HL-60 (cell line): ENCODE measurements around the gene LCE2A.
"Not testable (repeated sequence)": the region's sequence is repeated elsewhere in the genome, so short reads cannot be mapped to it uniquely, and the experiment has no call there.

Experiments used
- DNase-seq, 2 experiments: peaks; one replicate each; pipeline ENCODE4 v3.0.0-alpha.2; 2010 to 2020; ENCODE audit warnings: low read depth in 1 of 2, low spot score in 1 of 2
- H3K27ac ChIP-seq: fragments of 250-450 bp; sonication (Bioruptor Pico); replicated peaks from 2 replicates; pipeline ENCODE4 v1.5.1; 2020; ENCODE audit warnings: mild to moderate bottlenecking, moderate library complexity
- H3K27me3 ChIP-seq: fragments of 250-450 bp; sonication (Bioruptor Pico); 2 replicates; pipeline ENCODE4 v1.5.1; 2021; ENCODE audit warnings: mild to moderate bottlenecking, moderate library complexity; ENCODE audit not compliant: insufficient read depth, poor library complexity, severe bottlenecking
- H3K4me3 ChIP-seq: replicated peaks from 2 replicates; pipeline ENCODE4 v1.5.1; 2011; ENCODE audit warnings: mild to moderate bottlenecking, control low read depth, low read length; ENCODE audit not compliant: insufficient read depth
- GABPA ChIP-seq: IDR thresholded peaks from 2 replicates; pipeline ENCODE4 v1.6.1; 2012; ENCODE audit warnings: low read depth
- POLR2AphosphoS5 ChIP-seq: IDR thresholded peaks from 2 replicates; pipeline ENCODE4 v1.6.1; 2012; ENCODE audit warnings: low read depth
- SPI1 ChIP-seq: IDR thresholded peaks from 2 replicates; pipeline ENCODE4 v1.6.1; 2012; ENCODE audit warnings: low read depth, mild to moderate bottlenecking, borderline replicate concordance
- TF ChIP-seq, protein P1 (sequence below): IDR thresholded peaks from one replicate; pipeline ENCODE4 v1.5.1; 2011; ENCODE audit warnings: low read length, control low read depth, inconsistent platforms; ENCODE audit not compliant: insufficient read depth
- TF ChIP-seq, protein P2 (sequence below): IDR thresholded peaks from 2 replicates; pipeline ENCODE4 v1.6.1; 2012; ENCODE audit warnings: low read depth; ENCODE audit not compliant: insufficient replicate concordance

LCE2A gene

GRCh38 chr1:152658649-152659048 lies 39.5 kb upstream of the LCE2A start:
- no peak for DNase-seq
- Histone ChIP-seq H3K27ac (no peak overlapping the region), H3K27me3 (no peaks in the 10 kb centered on the region), H3K4me3 (no peak overlapping the region)
- TF ChIP-seq, protein P1, sequence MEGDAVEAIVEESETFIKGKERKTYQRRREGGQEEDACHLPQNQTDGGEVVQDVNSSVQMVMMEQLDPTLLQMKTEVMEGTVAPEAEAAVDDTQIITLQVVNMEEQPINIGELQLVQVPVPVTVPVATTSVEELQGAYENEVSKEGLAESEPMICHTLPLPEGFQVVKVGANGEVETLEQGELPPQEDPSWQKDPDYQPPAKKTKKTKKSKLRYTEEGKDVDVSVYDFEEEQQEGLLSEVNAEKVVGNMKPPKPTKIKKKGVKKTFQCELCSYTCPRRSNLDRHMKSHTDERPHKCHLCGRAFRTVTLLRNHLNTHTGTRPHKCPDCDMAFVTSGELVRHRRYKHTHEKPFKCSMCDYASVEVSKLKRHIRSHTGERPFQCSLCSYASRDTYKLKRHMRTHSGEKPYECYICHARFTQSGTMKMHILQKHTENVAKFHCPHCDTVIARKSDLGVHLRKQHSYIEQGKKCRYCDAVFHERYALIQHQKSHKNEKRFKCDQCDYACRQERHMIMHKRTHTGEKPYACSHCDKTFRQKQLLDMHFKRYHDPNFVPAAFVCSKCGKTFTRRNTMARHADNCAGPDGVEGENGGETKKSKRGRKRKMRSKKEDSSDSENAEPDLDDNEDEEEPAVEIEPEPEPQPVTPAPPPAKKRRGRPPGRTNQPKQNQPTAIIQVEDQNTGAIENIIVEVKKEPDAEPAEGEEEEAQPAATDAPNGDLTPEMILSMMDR: no peak
- TF ChIP-seq GABPA (no peak), POLR2AphosphoS5 (no peak), SPI1 (no peak)
- TF ChIP-seq, protein P2, sequence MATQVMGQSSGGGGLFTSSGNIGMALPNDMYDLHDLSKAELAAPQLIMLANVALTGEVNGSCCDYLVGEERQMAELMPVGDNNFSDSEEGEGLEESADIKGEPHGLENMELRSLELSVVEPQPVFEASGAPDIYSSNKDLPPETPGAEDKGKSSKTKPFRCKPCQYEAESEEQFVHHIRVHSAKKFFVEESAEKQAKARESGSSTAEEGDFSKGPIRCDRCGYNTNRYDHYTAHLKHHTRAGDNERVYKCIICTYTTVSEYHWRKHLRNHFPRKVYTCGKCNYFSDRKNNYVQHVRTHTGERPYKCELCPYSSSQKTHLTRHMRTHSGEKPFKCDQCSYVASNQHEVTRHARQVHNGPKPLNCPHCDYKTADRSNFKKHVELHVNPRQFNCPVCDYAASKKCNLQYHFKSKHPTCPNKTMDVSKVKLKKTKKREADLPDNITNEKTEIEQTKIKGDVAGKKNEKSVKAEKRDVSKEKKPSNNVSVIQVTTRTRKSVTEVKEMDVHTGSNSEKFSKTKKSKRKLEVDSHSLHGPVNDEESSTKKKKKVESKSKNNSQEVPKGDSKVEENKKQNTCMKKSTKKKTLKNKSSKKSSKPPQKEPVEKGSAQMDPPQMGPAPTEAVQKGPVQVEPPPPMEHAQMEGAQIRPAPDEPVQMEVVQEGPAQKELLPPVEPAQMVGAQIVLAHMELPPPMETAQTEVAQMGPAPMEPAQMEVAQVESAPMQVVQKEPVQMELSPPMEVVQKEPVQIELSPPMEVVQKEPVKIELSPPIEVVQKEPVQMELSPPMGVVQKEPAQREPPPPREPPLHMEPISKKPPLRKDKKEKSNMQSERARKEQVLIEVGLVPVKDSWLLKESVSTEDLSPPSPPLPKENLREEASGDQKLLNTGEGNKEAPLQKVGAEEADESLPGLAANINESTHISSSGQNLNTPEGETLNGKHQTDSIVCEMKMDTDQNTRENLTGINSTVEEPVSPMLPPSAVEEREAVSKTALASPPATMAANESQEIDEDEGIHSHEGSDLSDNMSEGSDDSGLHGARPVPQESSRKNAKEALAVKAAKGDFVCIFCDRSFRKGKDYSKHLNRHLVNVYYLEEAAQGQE: no peak

DNA sequence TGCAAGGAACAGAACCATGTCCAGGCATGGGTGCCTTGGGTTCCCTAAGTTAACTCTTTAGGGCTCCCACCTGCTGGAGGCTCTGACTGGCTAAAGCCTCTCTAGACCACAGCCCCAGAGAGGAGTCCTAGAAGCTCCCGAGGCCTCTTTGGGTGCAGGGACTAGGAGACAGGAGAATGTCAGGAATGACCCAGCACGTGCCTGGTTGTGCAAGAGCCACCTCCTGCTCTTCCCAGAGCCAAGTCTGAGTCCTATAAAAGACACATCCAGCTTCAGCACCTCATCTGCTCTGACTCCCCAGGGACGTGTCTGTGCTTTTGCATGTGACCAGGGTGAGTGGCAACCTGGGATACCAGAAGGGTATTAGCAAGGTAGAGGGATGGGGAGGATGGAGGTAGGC lies 35.0 kb upstream of the LCE2A start, which contains the start of gene LCE2D:
Gene LCE2D, plus strand, starts transcription at position 283 of the 400 bp plus-strand sequence. CDS start 726 bp downstream, outside the sequence.
- Histone ChIP-seq H3K27me3 (no peaks in the 10 kb centered on the region), H3K27ac (no peak within 1 kb of the TSS), H3K4me3 (no peak within 1 kb of the TSS)
- no peak for DNase-seq
- TF ChIP-seq GABPA: no peak
- TF ChIP-seq POLR2AphosphoS5: no peak
- TF ChIP-seq, protein P1: no peak
- TF ChIP-seq SPI1: no peak
- TF ChIP-seq, protein P2: no peak

DNA sequence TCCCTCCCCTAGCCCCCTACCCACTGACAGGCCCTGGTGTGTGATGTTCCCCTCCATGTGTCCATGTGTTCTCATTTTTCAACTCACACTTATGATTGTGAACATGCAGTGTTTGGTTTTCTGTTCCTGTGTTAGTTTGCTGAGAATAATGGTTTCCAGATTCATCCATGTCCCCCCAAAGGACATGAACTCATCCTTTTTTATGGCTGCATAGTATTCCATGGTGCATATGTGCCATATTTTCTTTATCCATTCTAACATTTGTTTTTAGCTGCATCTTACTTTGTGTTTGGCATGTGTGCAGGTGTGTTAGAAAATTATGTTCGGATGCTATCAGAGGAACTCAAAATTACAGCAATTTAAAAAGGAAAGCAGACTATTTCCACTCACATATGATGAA lies 32.0 kb upstream of the LCE2A start:
- DNase-seq, H3K4me3 ChIP-seq, H3K27ac ChIP-seq, H3K27me3 ChIP-seq: not testable (repeated sequence)

DNA sequence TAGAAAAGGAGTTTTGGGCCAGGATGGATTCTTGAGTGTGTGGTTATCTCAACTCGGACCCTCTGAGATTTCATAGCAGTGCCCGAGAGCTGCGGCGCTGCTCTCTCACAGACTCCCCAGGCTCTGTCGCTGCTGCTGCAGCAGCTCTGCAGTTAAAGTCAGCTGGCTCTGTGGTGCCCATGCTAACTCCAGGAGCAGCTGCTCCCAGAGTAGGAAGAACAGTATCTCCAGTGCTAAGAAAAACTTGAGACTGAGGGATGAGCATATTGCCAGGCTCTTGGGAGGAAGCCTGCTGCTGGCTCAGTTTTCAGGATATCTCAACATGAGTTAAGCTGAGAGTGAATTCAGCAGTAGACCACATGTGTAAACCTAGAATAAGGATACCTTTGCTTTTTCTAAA lies 30.5 kb upstream of the LCE2A start:
- no peak for DNase-seq
- H3K27ac ChIP-seq: no peak overlapping the region
- peaks cover 4% of the 10 kb centered on the region for H3K27me3 ChIP-seq
- no peak overlapping the region for H3K4me3 ChIP-seq
- TF ChIP-seq GABPA: no peak
- TF ChIP-seq POLR2AphosphoS5: no peak
- TF ChIP-seq, protein P1: no peak
- TF ChIP-seq, protein P2: no peak
- no peak for TF ChIP-seq SPI1
